Measurements from ENCODE around the gene LRP8. TPM values are rescaled to one million over a fixed set of nuclear protein-coding genes. Genes with fewer than 3 reads are reported as not detected.

The LRP8 gene
- total RNA-seq, 1 experiment from 2014 or later, result 28.6 TPM

Other genes with a start within 250 kb of the LRP8 start
- 0.31 TPM for gene SLC1A7, start 185.4 kb downstream of the LRP8 start, total RNA-seq (2021; ENCODE audit: unreplicated experiment)
- 18.9 TPM for gene CPT2, start 131.2 kb downstream of the LRP8 start, total RNA-seq (2021; ENCODE audit: unreplicated experiment)
- 57.2 TPM for gene CZIB, start 107.4 kb downstream of the LRP8 start, total RNA-seq (2021; ENCODE audit: unreplicated experiment)
- 63.8 TPM for gene MAGOH, start 89.6 kb downstream of the LRP8 start, total RNA-seq (2021; ENCODE audit: unreplicated experiment)
- gene DMRTB1, start 131.3 kb upstream of the LRP8 start, total RNA-seq (2021; ENCODE audit: unreplicated experiment), result not detected